HG03558 (cell line): ENCODE measurements around the gene ZNF281.
"Not testable (repeated sequence)": the region's sequence is repeated elsewhere in the genome, so short reads cannot be mapped to it uniquely, and the experiment has no call there.

ENCODE experiments used
- ATAC-seq: cut with Tn5 transposase; IDR thresholded peaks from one replicate; pipeline ENCODE4 v1.9.1; 2021; ENCODE audit warnings: moderate number of reproducible peaks; ENCODE audit not compliant: unreplicated experiment; ENCODE audit errors: extremely low read depth

The ZNF281 gene, protein sequence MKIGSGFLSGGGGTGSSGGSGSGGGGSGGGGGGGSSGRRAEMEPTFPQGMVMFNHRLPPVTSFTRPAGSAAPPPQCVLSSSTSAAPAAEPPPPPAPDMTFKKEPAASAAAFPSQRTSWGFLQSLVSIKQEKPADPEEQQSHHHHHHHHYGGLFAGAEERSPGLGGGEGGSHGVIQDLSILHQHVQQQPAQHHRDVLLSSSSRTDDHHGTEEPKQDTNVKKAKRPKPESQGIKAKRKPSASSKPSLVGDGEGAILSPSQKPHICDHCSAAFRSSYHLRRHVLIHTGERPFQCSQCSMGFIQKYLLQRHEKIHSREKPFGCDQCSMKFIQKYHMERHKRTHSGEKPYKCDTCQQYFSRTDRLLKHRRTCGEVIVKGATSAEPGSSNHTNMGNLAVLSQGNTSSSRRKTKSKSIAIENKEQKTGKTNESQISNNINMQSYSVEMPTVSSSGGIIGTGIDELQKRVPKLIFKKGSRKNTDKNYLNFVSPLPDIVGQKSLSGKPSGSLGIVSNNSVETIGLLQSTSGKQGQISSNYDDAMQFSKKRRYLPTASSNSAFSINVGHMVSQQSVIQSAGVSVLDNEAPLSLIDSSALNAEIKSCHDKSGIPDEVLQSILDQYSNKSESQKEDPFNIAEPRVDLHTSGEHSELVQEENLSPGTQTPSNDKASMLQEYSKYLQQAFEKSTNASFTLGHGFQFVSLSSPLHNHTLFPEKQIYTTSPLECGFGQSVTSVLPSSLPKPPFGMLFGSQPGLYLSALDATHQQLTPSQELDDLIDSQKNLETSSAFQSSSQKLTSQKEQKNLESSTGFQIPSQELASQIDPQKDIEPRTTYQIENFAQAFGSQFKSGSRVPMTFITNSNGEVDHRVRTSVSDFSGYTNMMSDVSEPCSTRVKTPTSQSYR

DNA sequence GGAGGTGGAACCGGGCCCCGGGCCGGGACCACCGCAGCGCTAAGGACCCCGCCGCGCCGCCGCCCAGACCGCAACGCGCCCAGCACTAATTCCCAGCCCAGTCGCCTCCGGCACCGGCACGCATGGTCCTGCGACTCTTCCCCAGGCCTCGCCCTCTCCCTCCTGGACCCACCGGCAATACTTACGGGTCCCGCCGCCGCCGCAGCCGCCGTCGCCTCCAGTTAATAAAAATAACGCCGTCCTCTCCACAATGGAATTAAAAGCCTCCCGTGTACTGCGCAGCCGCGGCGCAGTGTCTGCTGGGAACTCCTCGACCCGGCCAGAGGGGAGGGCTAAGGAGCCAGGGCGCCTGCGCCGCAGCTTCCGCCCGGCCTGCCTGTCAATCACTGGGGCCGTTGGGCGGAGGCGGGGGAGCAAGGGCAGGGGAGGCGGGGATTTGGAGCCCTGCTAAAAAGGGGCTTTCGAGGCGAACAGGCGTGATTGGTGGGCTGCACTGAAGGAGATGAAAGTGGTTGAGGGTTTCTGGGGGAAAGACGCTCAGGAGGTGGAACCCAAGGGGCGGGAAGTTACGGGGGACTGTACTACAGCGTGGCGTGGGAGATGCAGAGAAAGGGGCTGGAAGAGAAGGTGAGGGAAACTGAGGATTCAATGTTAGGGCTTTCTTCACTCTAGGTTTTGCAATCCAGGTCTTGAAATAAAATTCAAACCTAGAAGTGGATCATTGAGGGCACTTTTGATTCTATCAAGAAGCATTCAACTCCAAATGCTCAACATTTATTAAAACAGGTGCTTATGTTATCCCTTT, at the start of gene ZNF281:
Gene ZNF281, minus strand, starts transcription at position 276 of the 805 bp plus-strand sequence. CDS start 331 bp downstream, outside the sequence.
- ATAC-seq = peak; percentile 74

DNA sequence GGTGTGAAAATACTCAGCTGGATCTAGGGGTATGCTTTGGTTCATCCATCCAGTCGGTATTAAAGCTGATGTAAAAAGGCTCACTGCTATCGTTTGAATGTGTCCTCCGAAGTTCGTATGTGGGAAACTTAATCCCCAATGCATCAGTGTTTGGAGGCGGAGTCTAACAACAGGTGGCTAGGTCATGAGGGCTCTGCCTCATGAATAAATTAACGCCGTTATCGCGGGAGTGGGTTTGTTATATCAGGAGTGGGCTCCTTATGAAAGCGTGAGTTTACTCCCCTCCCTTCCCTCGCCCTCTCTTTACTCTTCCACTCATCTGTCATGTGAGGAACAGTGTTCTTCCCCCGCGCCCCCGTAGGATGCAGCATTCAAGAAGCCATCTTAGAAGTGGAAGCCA, 48.9 kb upstream of the ZNF281 start:
- no peak for ATAC-seq

DNA sequence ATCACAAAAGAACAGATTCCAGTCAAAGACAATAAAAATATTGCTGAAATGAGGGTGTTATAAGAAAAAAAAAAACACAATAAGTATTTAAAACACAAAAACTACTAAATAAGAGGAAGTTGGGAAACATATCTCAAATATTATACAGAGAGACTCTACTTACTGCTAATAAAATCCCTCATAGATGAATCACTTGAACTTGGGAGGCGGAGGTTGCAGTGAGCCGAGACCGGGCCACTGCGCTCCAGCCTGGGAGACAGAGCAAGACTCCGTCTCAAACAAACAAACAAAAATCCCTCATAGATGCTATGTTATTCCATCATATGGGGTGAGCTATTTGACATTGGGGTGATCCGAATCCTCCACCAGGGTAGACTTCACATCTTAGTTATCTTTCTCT, 48.0 kb upstream of the ZNF281 start:
- ATAC-seq = no peak

DNA sequence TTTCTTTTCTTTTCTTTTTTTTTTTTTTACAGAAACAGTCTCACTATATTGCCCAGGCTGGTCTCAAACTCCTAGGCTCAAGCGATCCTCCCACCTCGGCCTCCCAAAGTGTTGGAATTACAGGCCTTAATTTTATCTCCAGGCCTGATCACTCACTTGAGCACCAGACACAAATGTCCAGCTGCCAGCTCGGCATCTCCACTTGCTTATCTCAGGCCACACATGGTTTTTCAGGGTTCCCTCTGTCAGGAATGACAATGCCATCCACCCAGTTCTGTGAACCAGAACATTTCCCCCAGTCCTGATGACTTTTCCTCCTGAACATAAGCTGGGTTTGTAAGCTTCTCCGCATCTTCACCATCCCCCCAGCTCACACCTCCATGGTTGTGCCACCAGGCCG, 44.6 kb upstream of the ZNF281 start:
- ATAC-seq = no peak

- no peak for ATAC-seq
These were observed 43.7 kb upstream of the ZNF281 start for GRCh38 chr1:200453553-200453905.

GRCh38 chr1:200452850-200453552, 43.2 kb upstream of the ZNF281 start:
- no peak for ATAC-seq

DNA sequence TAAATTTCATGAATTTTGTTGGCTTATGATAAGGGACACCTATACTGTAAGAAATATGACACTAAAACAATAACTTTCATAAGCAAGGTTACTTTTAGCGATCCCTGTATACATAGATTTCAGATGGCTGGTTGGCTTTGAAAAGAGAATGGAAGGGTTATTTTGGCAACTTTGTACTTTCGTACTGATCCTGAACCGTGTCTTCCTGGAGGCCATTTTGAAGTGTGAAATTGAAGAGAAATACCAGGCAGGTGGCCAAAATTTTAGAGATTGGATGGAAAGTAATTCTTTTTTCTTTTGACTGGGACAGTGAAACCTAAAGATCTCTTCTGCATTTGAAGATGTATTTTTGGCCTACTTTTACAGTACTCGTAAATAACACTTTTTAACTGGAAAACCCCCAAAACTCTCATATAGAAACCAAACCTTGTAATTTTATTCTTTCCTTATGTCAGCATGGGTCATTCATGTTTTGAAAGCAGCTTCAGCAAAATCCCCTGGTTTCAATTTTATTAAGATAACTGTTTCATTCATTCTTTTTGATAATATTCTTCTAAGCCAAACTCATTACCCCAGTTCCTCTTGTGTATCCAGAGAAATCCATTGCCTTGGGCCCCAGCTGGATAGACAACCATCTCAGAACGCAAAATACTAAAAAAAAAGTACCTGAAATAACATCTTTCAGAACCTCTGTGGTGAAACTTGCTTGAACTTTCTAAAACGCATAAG, 38.4 kb upstream of the ZNF281 start:
- peak; percentile 88 for ATAC-seq

GRCh38 chr1:200445213-200445612, 35.4 kb upstream of the ZNF281 start:
- ATAC-seq = no peak

DNA sequence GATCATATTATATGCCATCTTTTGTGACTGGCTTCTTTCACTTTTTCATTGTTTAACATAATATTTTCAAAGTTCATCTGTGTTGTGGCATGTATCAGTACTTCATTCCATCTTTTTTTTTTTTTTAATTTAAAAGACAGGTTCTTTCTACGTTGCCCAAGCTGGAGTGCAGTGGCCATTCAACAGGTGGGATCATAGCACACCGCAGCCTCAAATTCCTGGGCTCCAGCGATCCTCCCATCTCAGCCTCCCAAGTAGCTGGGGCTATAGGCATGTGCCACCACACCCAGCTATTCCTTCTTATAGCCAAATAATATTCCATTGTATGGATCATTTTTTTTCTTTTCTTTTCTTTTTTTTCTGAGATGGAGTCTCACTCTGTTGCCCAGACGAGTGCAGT, 34.6 kb upstream of the ZNF281 start:
- no peak for ATAC-seq

GRCh38 chr1:200443860-200444259, 34.0 kb upstream of the ZNF281 start:
- no peak for ATAC-seq

GRCh38 chr1:200442537-200443156, 32.8 kb upstream of the ZNF281 start:
- ATAC-seq = no peak

DNA sequence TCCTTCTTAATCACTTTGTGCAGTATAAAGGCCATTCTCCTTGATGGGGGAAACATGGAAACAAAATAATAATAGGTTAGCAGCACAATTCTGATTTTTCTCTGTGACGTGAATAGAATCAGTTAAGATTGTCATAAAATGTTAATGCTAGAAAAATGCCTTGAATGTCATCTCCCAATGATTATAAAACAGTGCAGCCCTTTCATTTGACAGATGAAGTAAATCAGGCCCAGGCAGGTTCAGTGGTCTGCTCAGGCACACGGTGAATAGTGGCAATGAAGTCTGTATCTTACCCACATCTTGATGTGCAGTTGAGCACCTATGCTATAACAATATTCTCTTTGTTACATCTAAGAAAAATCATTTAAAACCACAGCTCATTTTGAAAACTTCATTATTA, 32.2 kb upstream of the ZNF281 start:
- no peak for ATAC-seq

DNA sequence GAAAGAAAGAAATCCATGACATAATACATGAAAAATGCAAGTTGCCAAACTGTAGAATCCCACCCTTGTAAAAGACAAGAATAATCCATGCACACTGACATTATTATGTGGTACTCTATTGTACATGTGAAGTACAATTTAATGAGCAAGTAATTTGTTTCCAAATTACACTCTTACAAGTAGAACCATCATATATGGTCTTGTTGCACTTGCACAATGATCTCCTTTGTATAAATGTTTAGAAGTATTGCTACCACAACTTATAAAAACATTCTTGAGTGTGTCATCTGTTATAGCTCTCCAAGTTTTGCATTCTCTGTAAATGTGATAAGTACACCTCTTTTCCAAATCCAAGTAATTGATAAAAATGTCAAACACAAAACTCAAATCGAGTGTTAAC, 29.1 kb upstream of the ZNF281 start:
- no peak for ATAC-seq

- ATAC-seq = not testable (repeated sequence)
These were observed 28.6 kb upstream of the ZNF281 start for GRCh38 chr1:200438413-200438812.

DNA sequence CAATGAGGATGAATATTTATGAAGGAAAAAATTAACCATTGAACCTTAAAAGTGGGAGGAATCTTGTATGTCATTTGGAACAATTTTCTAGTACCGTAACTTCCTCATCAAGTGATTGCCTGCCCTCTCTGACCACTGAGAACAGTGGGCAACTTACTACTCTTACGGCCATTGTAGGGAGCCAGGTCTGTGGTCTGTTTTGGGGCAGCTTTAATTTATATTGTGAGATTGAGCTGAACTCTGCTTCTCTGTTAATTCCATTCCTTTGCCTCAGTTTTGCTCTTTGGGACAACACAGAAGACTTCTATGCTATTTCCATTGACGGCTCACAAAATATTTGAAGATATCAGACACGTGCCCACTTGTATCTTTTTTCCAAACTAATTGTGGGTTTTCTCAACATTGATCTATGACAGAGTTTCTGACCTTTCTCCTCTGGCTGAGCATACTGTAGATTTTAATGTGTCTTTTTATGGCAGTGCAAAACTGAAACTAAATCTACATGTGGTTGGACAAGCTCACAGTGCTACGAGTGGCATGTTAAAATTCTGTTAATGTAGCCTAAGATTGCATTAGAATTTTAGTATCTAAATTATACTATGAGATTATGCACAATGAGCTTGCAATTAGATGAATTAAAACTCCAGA, 27.8 kb upstream of the ZNF281 start:
- no peak for ATAC-seq

DNA sequence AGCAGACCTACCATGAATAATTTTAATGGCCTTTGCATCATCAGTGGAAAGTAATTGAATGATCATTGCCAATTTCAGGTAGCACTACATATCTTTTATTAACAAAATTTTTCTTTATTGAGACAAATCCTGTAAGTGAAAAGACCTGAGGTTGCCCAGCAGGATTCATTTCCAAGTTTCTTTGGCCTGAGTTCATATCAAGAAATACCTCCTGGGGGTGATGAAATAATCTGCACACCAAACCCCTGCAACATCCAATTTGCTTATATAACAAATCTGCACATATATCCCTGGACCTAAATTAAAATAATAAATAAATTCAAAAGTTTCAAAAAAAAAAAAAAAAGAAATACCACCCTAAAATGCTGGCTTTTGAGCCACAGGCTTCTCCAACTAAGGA, 27.3 kb upstream of the ZNF281 start:
- ATAC-seq = no peak

DNA sequence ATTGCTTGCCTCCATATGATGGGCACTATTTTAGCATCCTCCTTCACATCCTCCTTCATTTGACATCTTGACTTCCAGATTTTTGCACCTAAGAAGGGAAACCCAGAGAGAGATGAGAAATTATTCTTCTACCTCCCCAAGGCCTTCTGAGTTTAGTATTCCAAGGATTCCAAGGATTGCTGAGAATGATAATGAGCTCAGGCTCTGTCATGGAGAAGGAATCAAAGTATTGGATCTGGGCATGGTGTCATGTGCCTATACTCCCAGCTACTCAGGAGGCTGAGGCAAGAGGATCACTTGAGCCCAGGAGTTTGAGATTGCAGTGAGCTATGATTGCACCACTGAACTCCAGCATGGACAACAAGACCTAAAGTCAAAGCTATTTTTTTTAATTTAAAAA, 26.6 kb upstream of the ZNF281 start:
- no peak for ATAC-seq

DNA sequence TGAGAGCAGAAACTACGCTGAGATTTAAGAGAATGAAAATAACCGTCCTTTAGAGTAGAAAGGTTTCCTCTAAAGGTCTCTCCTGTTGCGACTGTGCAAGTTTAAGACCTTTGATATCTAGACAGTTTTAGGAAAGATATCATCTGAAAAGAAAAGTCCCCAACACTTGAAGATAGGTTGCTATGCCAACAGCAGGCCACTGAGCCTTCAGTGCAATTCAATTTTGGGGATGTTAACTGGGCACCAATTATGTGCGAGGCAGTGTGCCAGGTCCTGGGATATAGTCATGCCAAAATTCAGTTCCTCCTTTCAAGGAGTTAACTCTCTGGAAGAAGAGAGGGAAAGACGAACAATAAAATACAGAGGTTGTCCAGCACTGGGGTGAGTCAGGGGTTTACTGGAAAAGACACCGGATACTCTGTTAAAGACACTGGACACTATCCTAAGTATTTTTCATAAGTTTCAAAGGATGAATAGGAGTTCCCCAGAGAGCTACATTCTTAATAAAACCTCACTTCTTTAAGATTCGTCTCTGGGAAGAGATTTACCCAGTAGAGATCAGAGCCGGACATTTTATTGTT, 25.5 kb upstream of the ZNF281 start:
- no peak for ATAC-seq
